DND-41 (cell line): ENCODE results near the gene EPB41L4B.

Source experiments
- ATAC-seq: fragments of 200-7000 bp; cut with Tn5 transposase; 3 replicates; pipeline ENCODE4 v1.9.1; 2021; ENCODE audit warnings: low read depth; ENCODE audit not compliant: insufficient read depth
- DNase-seq: peaks from one replicate; pipeline ENCODE4 v3.0.0-alpha.2; 2020
- H2AFZ ChIP-seq: 2 replicates; pipeline ENCODE4 v1.6.0; 2012; ENCODE audit warnings: low read depth, low read length
- H3K27ac ChIP-seq: 2 replicates; pipeline ENCODE4 v1.5.1; 2012; ENCODE audit warnings: low read length, inconsistent platforms
- H3K27me3 ChIP-seq: fragments of 200-600 bp; sonication (generic); 2 replicates; pipeline ENCODE4 v1.6.0; 2012; ENCODE audit warnings: low read length, mild to moderate bottlenecking, inconsistent platforms; ENCODE audit not compliant: insufficient read depth, poor library complexity
- H3K36me3 ChIP-seq: 2 replicates; pipeline ENCODE4 v1.5.1; 2012; ENCODE audit warnings: low read length, inconsistent platforms; ENCODE audit not compliant: insufficient read depth
- H3K4me1 ChIP-seq: 2 replicates; pipeline ENCODE4 v1.5.1; 2012; ENCODE audit warnings: mild to moderate bottlenecking, low read length; ENCODE audit not compliant: insufficient read depth
- H3K4me2 ChIP-seq: 2 replicates; pipeline ENCODE4 v1.6.0; 2012; ENCODE audit warnings: mild to moderate bottlenecking, moderate library complexity, low read length, inconsistent platforms; ENCODE audit not compliant: insufficient read depth
- H3K4me3 ChIP-seq, 2 experiments: fragments of 200-600 bp in 1 of 2; shearing (Covaris generic) in 1 of 2; 2 replicates each; pipeline ENCODE4 v1.5.1; 2012 to 2016; ENCODE audit warnings: inconsistent platforms in 2 of 2, low read length in 2 of 2, mild to moderate bottlenecking in 2 of 2, low read depth in 1 of 2, moderate library complexity in 1 of 2
- H3K79me2 ChIP-seq: 2 replicates; pipeline ENCODE4 v1.6.0; 2012; ENCODE audit warnings: low read length, inconsistent platforms; ENCODE audit not compliant: insufficient read depth
- H3K9ac ChIP-seq: 2 replicates; pipeline ENCODE4 v1.6.0; 2012; ENCODE audit warnings: low read depth, mild to moderate bottlenecking, inconsistent platforms, low read length, moderate library complexity
- H3K9me3 ChIP-seq: 2 replicates; pipeline ENCODE4 v1.5.1; 2012; ENCODE audit warnings: low read length, moderate library complexity, mild to moderate bottlenecking, inconsistent platforms; ENCODE audit not compliant: insufficient read depth, severe bottlenecking
- H4K20me1 ChIP-seq: 2 replicates; pipeline ENCODE4 v1.6.0; 2012; ENCODE audit warnings: low read length; ENCODE audit not compliant: insufficient read depth
- CTCF ChIP-seq: IDR thresholded peaks from 2 replicates; pipeline ENCODE4 v1.5.1; 2012; ENCODE audit warnings: borderline replicate concordance, low read length, moderate library complexity, mild to moderate bottlenecking; ENCODE audit not compliant: poor library complexity, severe bottlenecking; ENCODE audit errors: extremely low read depth
- EZH2 ChIP-seq: IDR thresholded peaks from 3 replicates; pipeline ENCODE4 v1.6.1; 2012; ENCODE audit warnings: borderline replicate concordance, low read depth, mild to moderate bottlenecking, moderate library complexity, low read length, inconsistent platforms; ENCODE audit not compliant: severe bottlenecking

EPB41L4B gene

GRCh38 chr9:109245310-109245897 is 75.5 kb downstream of the EPB41L4B start:
- H3K27me3 ChIP-seq: no peaks in the 10 kb centered on the region
- no peak for DNase-seq
- H3K4me1 ChIP-seq: peaks cover 3% of the 10 kb centered on the region; the same call in 1 of the 2 replicates
- H3K79me2 ChIP-seq: no peaks in the 10 kb centered on the region
- H3K4me3 ChIP-seq: no peak overlapping the region
- no peak overlapping the region for H3K9ac ChIP-seq
- TF ChIP-seq CTCF: no peak
- no peak for TF ChIP-seq EZH2
- no peaks in the 10 kb centered on the region for H3K36me3 ChIP-seq
- no peak overlapping the region for H2AFZ ChIP-seq
- no peaks in the 10 kb centered on the region for H4K20me1 ChIP-seq
- H3K9me3 ChIP-seq: no peaks in the 10 kb centered on the region
- H3K27ac ChIP-seq: no peak overlapping the region
- ATAC-seq: no peak
- H3K4me2 ChIP-seq: no peak overlapping the region

- no peak overlapping the region for H2AFZ ChIP-seq
- H3K4me1 ChIP-seq: peaks cover 3% of the 10 kb centered on the region; the same call in 1 of the 2 replicates
- no peaks in the 10 kb centered on the region for H4K20me1 ChIP-seq
- no peaks in the 10 kb centered on the region for H3K9me3 ChIP-seq
- H3K27me3 ChIP-seq: no peaks in the 10 kb centered on the region
- DNase-seq: peak; percentile 76
- TF ChIP-seq EZH2: no peak
- TF ChIP-seq CTCF: peak; percentile 91
- H3K79me2 ChIP-seq: no peaks in the 10 kb centered on the region
- no peak overlapping the region for H3K27ac ChIP-seq
- peak; percentile 99 for ATAC-seq
- no peak overlapping the region for H3K4me3 ChIP-seq
- H3K9ac ChIP-seq: no peak overlapping the region
- no peaks in the 10 kb centered on the region for H3K36me3 ChIP-seq
- H3K4me2 ChIP-seq: no peak overlapping the region
Observed at GRCh38 chr9:109244179-109245132, 76.4 kb downstream of the EPB41L4B start.

- no peak for ATAC-seq
Observed at GRCh38 chr9:109242741-109243140, 78.1 kb downstream of the EPB41L4B start.

More at GRCh38 chr9:109242741-109243140, 78.1 kb downstream of the EPB41L4B start:
- no peak overlapping the region for H3K4me2 ChIP-seq
- H3K4me1 ChIP-seq: peaks cover 3% of the 10 kb centered on the region; the same call in 1 of the 2 replicates
- H4K20me1 ChIP-seq: no peaks in the 10 kb centered on the region
- no peaks in the 10 kb centered on the region for H3K9me3 ChIP-seq
- H3K9ac ChIP-seq: no peak overlapping the region
- TF ChIP-seq CTCF: no peak
- TF ChIP-seq EZH2: no peak
- no peak overlapping the region for H2AFZ ChIP-seq
- H3K27me3 ChIP-seq: no peaks in the 10 kb centered on the region
- no peaks in the 10 kb centered on the region for H3K36me3 ChIP-seq
- no peak overlapping the region for H3K4me3 ChIP-seq
- H3K79me2 ChIP-seq: no peaks in the 10 kb centered on the region
- DNase-seq: no peak
- no peak overlapping the region for H3K27ac ChIP-seq
